HG02840 (cell line): ENCODE measurements around the gene FAM78A.
"Not testable (repeated sequence)": the region's sequence is repeated elsewhere in the genome, so short reads cannot be mapped to it uniquely, and the experiment has no call there.

Source experiments
- ATAC-seq: cut with Tn5 transposase; IDR thresholded peaks from one replicate; pipeline ENCODE4 v1.9.1; 2021; ENCODE audit warnings: mild to moderate bottlenecking, moderate library complexity, moderate number of reproducible peaks; ENCODE audit not compliant: unreplicated experiment, low FRiP score

FAM78A gene

DNA sequence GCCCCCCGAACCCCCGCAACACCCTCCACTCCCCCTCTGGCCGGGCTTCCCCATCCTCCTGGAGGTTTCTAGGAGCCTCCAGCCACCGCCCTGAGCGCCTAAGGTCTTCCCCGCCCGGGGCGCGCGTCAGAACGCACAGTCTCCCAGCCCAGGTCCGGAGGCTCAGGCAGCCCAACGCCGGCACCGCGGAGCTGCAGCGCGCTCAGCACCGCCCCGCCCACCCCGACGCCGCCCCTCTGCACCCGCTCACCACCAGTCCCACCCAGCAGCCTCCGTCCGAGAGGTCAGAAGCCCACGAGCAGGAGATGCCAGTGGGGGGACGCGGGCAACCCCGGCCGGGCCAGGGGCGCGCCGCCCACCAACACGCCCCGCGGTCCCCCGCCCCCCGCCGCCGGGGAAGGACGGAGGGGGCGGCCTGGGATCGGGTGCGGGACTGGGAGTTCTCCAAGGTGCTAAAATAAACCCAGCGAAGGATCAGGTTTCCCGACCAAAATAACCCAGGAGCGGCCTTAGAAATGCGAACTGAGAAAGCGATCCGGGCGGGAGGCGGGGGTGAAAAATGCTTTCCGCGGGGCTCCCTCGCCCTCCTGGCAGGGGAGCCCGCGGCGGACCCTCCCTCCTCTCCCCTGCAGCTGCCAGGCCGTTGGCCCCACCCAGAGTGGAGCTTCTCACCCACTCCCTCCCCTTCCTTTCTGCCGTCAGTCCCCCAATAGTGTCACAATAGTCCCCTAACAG, 6.5 kb upstream of the FAM78A start:
- no peak for ATAC-seq

- no peak for ATAC-seq
These were observed 5.9 kb upstream of the FAM78A start for GRCh38 chr9:131282175-131282574.

DNA sequence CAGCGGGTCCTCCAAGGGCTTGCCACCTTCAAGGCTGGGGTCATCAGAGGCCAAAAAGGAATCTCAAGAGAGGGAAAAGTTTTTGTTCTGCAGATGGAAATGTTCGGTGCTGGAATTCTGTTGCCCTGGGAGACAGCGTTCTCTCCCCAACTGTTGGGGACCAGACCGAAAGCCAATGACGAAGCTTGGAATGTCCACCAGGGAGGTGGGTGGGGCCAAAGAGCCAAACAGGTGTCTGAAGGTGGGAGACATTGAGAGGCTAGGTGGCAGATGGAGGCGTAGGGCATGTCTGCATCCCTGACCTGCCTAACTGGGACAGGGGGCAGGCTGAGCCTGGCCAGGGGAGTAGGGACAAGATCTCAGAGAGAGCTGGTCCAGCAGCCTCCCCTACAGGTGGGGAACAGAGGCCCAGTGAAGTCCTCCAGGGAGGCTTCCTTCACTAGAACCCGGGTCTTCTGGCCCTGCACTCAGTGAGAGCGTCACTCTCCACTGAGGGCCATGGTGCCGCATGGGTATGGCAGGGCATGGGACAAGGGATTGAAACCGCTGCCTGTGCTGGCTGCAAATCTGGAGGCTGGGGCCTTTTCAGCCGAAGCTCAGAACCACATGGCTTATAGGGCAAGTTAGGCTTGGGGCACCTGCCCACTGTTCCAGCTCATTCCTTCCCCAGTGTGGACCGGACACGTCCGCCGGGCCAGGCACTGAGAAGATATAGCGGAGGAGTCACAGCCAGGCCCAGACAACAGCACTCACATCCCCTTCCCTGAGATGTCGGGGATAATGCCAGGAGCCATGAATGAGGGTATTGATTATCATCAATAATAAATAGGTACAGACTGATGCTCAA, 5.0 kb upstream of the FAM78A start:
- ATAC-seq, result no peak

DNA sequence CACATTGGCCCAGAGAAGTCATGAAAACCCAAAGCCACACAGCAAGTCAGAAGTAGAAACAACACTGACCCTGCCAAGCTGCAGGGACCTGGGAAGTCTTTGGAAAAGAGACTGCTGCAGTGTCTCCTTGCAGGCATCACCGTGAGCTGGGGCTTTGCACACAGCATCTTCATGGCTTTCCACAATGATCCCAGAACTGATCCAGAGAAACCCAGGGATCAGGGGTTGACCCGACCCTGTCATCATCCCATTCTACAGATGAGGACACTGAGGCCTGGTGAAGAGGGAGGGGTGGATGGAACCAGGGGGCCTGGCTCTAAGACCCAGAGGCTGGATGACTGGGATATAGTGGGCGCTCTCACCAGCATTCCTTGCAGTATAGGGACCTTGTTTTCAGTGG, 4.3 kb upstream of the FAM78A start:
- ATAC-seq, result no peak

DNA sequence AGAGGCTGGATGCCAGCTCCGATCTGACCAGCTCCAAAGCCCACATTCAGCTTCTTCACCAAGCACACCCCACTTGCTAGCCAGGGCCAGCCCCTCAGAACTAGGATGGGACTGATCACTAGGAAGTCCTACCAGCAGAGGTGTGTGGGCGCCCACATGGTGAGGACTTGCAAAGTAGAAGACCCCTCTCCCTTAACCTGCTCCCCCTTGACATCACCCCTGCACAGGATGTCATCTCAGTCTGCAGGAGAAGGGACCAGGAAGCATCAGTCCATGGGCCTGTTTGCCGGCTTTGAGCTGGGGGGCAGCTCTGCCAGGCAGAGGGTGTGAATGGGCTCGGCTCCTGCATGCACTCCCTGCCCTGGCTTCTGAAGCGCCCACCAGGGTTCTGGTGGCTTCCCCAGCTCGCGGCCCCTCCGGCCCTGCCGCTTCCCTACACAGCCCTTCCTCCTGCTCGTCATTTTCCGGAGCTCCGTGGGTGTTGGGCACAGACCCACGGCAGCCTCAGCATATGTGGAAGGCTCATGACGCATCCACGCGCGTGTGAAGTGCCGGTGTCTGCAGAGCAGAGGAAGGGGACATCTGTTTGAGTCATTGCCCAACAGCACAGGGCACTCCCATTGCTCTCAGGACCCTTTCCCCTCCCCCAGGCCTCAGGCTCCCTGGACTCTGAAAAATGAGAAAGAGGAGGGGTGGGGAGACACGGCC, 3.7 kb upstream of the FAM78A start:
- ATAC-seq, result no peak

DNA sequence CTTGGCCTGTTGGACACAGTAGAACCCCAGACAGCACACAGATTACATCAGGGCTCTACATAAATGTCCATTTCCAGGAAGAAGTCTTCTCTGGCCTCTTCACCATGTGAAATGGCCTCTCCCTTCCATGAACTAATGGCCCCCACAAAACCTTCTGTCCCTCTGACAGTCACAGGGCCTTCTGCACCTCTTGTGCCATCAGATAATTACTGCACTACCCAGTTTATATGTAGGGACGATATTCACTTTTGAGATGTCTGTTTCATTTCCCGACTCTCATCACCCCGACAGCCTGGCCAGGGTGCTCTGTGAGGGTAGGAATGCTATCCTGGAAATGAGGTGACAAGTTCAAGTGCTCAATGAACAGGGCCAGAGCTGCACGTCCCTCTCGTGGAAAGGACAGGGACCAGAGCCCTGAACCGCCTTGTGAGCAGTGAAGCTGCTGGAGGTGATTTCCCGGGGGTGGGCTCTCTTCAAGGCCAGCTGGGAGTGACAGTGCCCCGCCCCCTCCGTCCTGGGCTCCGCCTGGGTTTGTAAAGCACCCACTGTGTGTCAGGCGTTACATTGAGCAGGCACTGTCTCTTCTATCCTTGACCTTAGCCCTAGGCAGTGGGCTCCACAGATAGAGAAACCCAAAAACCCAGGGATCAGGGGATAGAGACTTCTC, 3.0 kb upstream of the FAM78A start:
- no peak for ATAC-seq

GRCh38 chr9:131278702-131279111, 2.4 kb upstream of the FAM78A start:
- ATAC-seq, result no peak

DNA sequence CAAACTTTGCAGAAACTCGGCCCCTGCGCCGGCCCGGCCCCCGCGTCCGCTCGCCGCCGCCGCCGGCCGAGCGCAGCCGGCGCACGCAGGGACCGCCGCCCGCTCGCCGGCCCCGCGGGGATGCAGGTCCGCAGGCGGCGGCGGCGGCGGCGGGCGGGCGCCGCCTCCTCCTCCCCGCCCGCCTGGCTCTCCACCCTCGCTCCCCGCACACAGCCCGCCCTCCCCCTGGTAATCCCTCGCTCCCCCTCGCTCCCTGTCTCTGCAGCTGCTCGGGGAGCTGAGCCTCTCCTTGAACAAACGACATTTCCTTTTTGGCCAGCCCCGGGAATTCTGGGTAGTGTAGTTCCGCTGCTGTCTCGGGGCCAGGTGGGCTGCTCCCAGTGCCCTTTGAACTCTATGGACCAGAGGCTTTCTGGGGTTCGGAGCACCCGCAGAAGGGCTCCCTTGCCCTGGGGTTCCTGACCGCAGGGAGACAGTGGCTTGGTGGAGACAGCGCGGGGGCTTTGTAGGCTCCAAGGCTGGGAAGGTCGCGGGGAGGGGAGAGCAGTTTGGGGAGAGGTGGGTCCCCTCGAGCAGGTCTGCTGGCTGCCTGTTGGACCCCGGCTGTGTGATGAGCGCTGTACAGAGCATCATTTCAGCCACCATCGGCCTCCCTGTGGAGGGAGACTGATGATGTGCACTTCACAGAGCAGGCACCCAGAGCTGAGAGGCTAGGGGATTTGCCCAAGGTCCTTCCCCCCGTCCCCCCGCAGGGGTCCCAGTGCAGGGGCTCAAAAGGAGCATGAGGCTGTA, 1.8 kb upstream of the FAM78A start:
- ATAC-seq, result no peak

DNA sequence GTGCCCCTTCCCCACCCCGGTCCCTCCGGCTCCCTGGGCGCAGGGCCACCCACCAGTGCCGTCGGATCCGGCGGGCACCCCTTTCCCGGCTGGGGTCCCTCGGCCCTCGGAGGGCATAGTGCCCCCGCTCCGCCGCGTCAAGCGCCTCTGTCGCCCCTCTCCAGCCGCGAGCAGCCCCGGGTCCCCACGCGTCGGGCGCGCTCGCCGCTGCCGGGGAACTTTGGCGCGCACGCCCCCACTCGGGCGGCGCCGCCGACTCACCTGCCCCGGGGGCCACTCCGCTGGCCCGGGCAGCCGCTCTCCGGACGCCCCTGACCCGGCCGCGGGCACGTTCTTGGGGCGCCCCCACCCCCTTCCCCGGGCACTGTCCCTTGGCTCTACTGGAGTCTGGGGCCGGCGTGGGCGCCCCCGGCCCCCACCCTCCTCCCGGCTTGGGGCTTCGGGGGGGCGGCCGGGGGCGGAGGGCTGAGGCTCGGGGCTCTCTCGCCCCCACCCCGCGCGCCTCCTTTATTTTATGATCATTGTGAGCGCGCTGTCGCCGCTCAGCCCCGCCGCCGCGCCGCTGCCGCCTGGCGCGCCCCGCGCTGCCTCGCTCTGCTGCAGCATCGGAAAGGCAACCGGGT, 1.1 kb upstream of the FAM78A start:
- no peak for ATAC-seq

DNA sequence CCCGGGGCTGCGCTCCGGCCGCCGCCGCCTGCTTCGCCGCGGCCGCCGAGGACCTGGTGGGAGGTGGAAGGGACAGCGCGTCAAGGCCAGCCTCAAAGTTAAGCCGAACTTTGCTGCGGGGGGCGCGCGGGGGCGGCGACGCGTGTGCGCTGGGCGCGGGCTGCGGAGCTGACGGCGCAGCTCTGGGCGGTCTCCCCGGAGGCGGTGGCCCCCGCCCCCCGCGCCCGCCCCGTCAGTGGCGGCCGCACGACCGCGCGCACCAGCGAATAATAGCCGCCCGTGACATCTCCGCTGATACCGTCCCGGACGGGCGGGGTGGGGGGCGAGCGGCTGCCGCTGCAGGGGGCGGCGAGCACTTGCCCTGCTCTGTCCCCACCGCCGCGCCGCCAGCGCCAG, 579 bp upstream of the FAM78A start:
- ATAC-seq, result no peak

DNA sequence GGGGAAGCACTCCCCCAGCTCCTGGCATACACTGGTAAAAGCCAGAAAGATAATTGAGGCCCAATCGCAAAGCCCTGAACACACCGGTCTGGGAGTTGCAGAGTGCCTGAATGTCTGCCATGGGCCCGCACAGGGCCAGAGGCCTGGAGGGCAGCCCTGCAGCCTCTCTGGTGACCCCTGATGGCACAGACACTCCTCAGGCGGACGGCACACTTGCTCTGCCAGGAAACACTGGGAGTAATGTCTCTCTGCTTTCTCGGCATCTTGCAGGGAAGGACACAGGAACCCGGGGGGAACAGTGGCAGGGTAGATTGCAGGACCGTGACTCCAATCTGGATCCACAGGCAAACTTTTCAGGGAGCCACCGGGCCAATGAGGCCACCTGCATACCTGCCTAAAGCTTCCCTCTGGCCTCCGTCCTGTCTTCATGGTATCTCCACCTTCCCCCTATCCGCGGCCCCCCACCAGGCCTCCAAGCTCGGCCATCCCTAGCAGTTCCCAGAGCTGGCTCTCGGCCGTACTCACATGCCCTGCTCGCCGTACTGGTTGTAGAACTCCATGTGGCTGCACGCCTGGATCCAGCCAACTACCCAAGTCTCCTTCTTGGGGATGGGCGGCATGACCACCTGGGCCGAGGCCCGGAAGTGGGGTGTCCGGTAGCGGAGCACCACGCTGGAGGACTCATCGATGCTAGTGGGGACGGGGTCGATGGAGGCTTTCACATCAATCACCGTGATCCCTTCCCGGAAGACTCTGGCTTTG, 797 bp downstream of the FAM78A start:
- no peak for ATAC-seq

GRCh38 chr9:131274674-131275331, 1.5 kb downstream of the FAM78A start:
- no peak for ATAC-seq

- ATAC-seq, result no peak
These were observed 2.2 kb downstream of the FAM78A start for GRCh38 chr9:131273856-131274673.

- ATAC-seq, result no peak
These were observed 3.0 kb downstream of the FAM78A start for GRCh38 chr9:131273146-131273855.

DNA sequence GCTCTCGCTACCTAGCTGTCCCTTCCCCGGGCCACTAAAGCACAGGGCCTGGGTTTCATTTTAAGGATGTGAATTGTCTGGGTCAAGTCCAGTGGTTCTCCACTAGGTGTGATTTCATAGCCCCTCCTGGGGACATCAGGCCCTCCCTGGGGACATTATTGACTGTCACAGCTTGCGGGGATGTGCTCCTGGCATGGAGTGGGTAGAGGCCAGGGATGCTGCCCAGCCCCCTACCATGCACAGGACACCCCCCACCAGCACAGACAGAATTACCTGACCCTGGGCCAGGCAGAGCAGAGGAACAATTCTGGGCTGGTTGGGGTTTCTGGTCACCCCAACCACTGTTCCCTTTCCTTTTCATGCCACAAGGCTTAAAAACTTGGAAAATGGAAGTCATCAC, 4.1 kb downstream of the FAM78A start:
- ATAC-seq, result no peak

- ATAC-seq, result no peak
These were observed 4.8 kb downstream of the FAM78A start for GRCh38 chr9:131271506-131271931.

GRCh38 chr9:131271016-131271273, 5.4 kb downstream of the FAM78A start:
- not testable (repeated sequence) for ATAC-seq
